RWPE2 (cell line): ENCODE data around the gene MTR.
"Not testable (repeated sequence)": the region's sequence is repeated elsewhere in the genome, so short reads cannot be mapped to it uniquely, and the experiment has no call there.

Experiments used
- ATAC-seq: fragments of 200-7000 bp; cut with Tn5 transposase; 3 replicates; pipeline ENCODE4 v1.9.1; 2021; ENCODE audit warnings: low read depth
- DNase-seq: peaks from one replicate; pipeline ENCODE4 v3.0.0-alpha.2; 2020; ENCODE audit warnings: low spot score
- H3K27ac ChIP-seq: fragments of 450-650 bp; 2 replicates; pipeline ENCODE4 v1.5.1; 2017; ENCODE audit warnings: mild to moderate bottlenecking; ENCODE audit not compliant: poor library complexity, severe bottlenecking
- H3K27me3 ChIP-seq: fragments of 250-450 bp; sonication (Bioruptor Pico); 2 replicates; pipeline ENCODE4 v1.5.1; 2021; ENCODE audit warnings: mild to moderate bottlenecking, moderate library complexity; ENCODE audit not compliant: insufficient read depth, poor library complexity, severe bottlenecking
- H3K36me3 ChIP-seq: fragments of 250-450 bp; sonication (Bioruptor Pico); 2 replicates; pipeline ENCODE4 v1.5.1; 2020; ENCODE audit warnings: low read depth, mild to moderate bottlenecking, moderate library complexity
- H3K4me1 ChIP-seq: fragments of 250-450 bp; sonication (Bioruptor Pico); 2 replicates; pipeline ENCODE4 v1.5.1; 2021; ENCODE audit warnings: mild to moderate bottlenecking, moderate library complexity; ENCODE audit not compliant: insufficient read depth, poor library complexity, severe bottlenecking
- H3K4me3 ChIP-seq: fragments of 250-450 bp; sonication (Bioruptor Pico); 2 replicates; pipeline ENCODE4 v1.5.1; 2021; ENCODE audit warnings: mild to moderate bottlenecking, moderate library complexity; ENCODE audit not compliant: severe bottlenecking
- H3K9me3 ChIP-seq: fragments of 250-450 bp; sonication (Bioruptor Pico); 2 replicates; pipeline ENCODE4 v1.5.1; 2021; ENCODE audit warnings: mild to moderate bottlenecking, moderate library complexity; ENCODE audit not compliant: severe bottlenecking
- CTCF ChIP-seq: fragments of 450-650 bp; IDR thresholded peaks from one replicate; pipeline ENCODE4 v1.5.1; 2017; ENCODE audit warnings: mild to moderate bottlenecking, moderate library complexity; ENCODE audit not compliant: poor library complexity, severe bottlenecking

Gene MTR

DNA sequence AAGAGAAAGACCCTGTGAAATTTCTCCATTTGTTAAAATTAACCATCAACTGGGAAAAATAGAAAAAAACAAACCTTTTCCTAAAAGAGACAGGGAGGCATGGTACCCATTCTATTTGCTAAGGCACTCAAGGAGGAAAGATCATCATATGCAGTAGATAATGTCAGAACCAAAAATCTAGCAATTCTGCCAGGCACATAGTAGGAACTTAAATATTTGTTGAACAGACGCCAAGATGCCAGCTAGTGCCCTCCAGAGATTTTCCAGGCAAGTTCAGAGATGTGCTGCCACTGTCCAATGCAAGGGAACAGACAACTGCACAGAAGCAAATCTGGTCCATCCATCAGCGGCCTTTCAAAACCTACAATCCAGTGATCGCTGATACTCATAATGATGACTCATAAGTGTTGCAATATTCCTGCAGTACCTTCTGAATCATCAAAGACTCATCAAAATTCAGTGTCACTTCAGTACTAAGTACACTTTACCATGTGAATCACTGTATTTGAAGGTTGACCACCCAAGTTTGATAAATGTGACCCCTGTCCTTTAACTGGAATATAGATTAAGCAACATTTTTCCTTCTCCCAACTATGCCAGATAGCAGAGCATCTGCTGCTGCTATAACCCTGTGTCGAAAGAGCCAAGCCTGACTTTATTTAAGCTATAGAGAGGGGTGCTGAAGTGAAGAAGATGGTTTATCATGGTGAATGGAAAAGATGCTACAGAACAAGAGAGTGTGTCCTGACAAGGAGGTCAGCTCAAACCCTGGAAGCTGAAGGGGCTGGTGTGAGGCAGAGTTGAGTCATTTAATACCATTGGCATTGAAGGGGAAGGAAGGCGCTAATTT is 110.0 kb downstream of the MTR start:
- no peak for DNase-seq
- Histone ChIP-seq H3K27ac (no peak overlapping the region), H3K4me1 (peaks cover 4% of the 10 kb centered on the region)

GRCh38 chr1:236907205-236907604 is 112.1 kb downstream of the MTR start:
- Histone ChIP-seq H3K4me1 (peaks cover 4% of the 10 kb centered on the region), H3K27ac (no peak overlapping the region), H3K4me3 (no peak overlapping the region), H3K36me3 (no peaks in the 10 kb centered on the region), H3K9me3 (no peaks in the 10 kb centered on the region), H3K27me3 (peaks cover 6% of the 10 kb centered on the region)
- no peak for TF ChIP-seq CTCF
- ATAC-seq = no peak
- DNase-seq = no peak

More for the DNA sequence above, 110.0 kb downstream of the MTR start:
- peak; percentile 93 for ATAC-seq
- Histone ChIP-seq H3K4me3 (no peak overlapping the region), H3K36me3 (no peaks in the 10 kb centered on the region), H3K9me3 (no peaks in the 10 kb centered on the region), H3K27me3 (peaks cover 6% of the 10 kb centered on the region)
- TF ChIP-seq CTCF = no peak

DNA sequence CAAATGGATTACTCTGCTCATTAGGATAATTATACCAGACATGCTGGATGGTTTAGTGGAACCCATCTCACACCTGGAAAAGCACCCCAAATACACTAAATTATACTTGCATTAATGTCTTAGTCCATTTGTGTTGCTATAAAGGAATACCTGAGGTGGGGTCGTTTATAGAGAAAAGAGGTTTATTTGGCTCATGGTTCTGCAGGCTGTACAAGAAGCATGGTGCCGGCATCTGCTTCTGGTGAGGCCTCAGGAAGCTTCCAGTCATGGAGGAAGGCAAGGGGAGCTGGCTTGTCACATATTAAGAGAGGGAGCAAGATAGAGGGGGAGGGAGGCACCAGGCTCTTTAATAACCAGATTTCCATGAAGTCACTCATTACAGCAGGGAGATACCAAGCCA is 113.6 kb downstream of the MTR start:
- no peak for DNase-seq
- Histone ChIP-seq H3K4me1 (peaks cover 4% of the 10 kb centered on the region), H3K27ac (no peak overlapping the region), H3K27me3 (peaks cover 6% of the 10 kb centered on the region), H3K4me3 (no peak overlapping the region), H3K9me3 (no peaks in the 10 kb centered on the region), H3K36me3 (no peaks in the 10 kb centered on the region)
- no peak for TF ChIP-seq CTCF
- no peak for ATAC-seq

- DNase-seq, H3K27me3 ChIP-seq, H3K9me3 ChIP-seq, H3K27ac ChIP-seq, ATAC-seq, H3K36me3 ChIP-seq, H3K4me1 ChIP-seq, H3K4me3 ChIP-seq: not testable (repeated sequence)
Measured at GRCh38 chr1:236911047-236911446, 116.0 kb downstream of the MTR start.

DNA sequence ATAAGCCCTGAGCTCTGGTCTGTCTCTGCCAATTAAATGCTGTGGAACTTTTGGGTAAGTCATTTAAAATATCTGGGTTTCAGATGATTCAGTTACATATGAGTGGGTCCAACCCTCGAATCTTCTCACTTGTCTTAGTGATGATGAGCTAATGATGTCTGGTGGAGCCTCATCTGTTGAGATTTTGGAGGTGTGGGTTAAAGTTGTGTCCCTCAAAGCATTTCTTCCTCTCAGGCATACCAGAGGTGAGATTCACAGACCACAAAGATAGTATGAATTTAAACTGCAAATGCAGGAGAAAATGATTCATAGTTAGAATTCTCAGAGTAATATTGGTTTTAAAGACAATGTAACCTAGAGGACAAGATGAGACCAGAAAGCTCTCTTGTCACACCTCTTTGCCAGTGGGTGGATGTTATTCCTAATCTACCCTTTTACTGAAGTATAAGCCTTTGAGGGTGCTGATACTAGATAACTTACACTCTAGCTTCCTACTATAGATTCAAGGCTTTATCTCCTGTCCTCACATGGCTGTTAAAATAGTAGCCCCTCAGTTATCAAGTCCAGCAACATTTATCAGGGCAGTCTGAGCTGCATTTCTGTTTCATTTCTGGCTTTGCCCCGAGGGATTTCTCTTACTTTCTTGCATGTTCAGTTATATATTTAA is 118.4 kb downstream of the MTR start:
- ATAC-seq = no peak; the same call in 2 of the 3 replicates
- H3K9me3 ChIP-seq = no peaks in the 10 kb centered on the region

More for the DNA sequence above, 118.4 kb downstream of the MTR start:
- Histone ChIP-seq H3K36me3 (no peaks in the 10 kb centered on the region), H3K4me1 (no peaks in the 10 kb centered on the region), H3K27ac (no peak overlapping the region), H3K4me3 (no peak overlapping the region), H3K27me3 (no peaks in the 10 kb centered on the region)
- TF ChIP-seq CTCF = no peak
- DNase-seq = no peak
